ENCODE data around the gene ELFN1. TPM values are rescaled to one million over a fixed set of nuclear protein-coding genes. Genes with fewer than 3 reads are reported as not detected.

The ELFN1 gene
- total RNA-seq, 1 donor from 2014 or later = 2.2 TPM

DNA sequence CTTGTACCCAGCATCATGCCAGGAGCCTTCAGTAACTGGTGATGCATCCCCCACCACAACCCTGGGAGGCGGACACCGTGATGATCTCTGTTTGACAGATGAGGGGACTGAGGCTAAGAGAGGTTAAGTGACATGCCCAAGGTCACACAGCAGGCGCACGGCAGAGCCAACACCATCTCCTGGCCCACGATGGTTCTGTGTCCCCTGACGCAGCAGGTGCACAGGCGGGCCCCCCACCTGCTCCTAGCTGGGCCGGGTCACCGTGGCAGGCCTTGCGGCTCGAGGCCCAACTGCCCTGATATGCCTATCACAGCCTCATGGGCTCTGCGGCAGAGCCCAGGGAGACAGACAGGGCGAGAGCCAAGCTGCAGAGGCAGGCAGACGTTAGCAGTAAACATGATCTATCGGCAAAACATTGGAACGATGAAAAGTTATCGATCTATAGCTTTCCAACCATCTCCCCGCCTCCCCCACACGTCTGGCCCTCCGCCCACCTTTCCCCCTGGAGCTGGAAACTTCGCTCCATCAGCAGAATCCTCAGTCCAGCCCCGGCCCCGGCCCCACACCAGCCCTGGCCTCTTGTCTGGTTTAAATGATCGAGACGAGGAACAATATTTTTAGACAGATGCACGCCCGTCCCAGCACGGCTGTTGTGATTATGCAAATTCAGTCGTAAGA lies 65.9 kb downstream of the ELFN1 start:
- intact Hi-C loops (cut with DNase I) = no loop called here
- Histone ChIP-seq H3K4me1 (no peaks in the 10 kb centered on the region), H3K36me3 (no peaks in the 10 kb centered on the region), H3K4me3 (no peak overlapping the region), H3K27me3 (no peaks in the 10 kb centered on the region), H3K9me3 (no peaks in the 10 kb centered on the region), H3K27ac (no peak overlapping the region)
- DNase-seq (ENCODE audit: extremely low spot score in 2 of 2) = no peak
- no peak for TF ChIP-seq POLR2AphosphoS5 (IDR thresholded peaks at IDR 0.05; ENCODE audit: insufficient read depth in 1 of 2, low read depth in 1 of 2)
- TF ChIP-seq, protein P1, sequence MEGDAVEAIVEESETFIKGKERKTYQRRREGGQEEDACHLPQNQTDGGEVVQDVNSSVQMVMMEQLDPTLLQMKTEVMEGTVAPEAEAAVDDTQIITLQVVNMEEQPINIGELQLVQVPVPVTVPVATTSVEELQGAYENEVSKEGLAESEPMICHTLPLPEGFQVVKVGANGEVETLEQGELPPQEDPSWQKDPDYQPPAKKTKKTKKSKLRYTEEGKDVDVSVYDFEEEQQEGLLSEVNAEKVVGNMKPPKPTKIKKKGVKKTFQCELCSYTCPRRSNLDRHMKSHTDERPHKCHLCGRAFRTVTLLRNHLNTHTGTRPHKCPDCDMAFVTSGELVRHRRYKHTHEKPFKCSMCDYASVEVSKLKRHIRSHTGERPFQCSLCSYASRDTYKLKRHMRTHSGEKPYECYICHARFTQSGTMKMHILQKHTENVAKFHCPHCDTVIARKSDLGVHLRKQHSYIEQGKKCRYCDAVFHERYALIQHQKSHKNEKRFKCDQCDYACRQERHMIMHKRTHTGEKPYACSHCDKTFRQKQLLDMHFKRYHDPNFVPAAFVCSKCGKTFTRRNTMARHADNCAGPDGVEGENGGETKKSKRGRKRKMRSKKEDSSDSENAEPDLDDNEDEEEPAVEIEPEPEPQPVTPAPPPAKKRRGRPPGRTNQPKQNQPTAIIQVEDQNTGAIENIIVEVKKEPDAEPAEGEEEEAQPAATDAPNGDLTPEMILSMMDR (IDR thresholded peaks at IDR 0.05) = no peak

- H3K4me1 ChIP-seq = no peaks in the 10 kb centered on the region
- DNase-seq (ENCODE audit: extremely low spot score in 2 of 2) = no peak
- no peak overlapping the region for H3K27ac ChIP-seq
- intact Hi-C loops (cut with DNase I) = no loop called here
- H3K36me3 ChIP-seq = no peaks in the 10 kb centered on the region
- no peak for TF ChIP-seq POLR2A (IDR thresholded peaks at IDR 0.05)
- TF ChIP-seq, protein P1 (IDR thresholded peaks at IDR 0.05) = no peak
- no peak for TF ChIP-seq POLR2AphosphoS5 (IDR thresholded peaks at IDR 0.05; ENCODE audit: insufficient read depth in 1 of 2, low read depth in 1 of 2)
- H3K9me3 ChIP-seq = no peaks in the 10 kb centered on the region
- no peaks in the 10 kb centered on the region for H3K27me3 ChIP-seq
- no peak overlapping the region for H3K4me3 ChIP-seq
Observed at GRCh38 chr7:1736484-1736817, 66.4 kb downstream of the ELFN1 start.

- Histone ChIP-seq H3K4me1 (peaks cover 3% of the 10 kb centered on the region), H3K36me3 (no peaks in the 10 kb centered on the region), H3K27me3 (no peaks in the 10 kb centered on the region), H3K27ac (no peak overlapping the region), H3K4me3 (no peak overlapping the region), H3K9me3 (no peaks in the 10 kb centered on the region)
- no peak for DNase-seq (ENCODE audit: extremely low spot score in 2 of 2)
- intact Hi-C loops (cut with DNase I) = no loop called here
- TF ChIP-seq POLR2A (IDR thresholded peaks at IDR 0.05) = no peak
- TF ChIP-seq POLR2AphosphoS5 (IDR thresholded peaks at IDR 0.05; ENCODE audit: insufficient read depth in 1 of 2, low read depth in 1 of 2) = no peak
- TF ChIP-seq, protein P1 (IDR thresholded peaks at IDR 0.05) = no peak
Observed at GRCh38 chr7:1736830-1737229, 66.8 kb downstream of the ELFN1 start.

- Histone ChIP-seq H3K27me3 (no peaks in the 10 kb centered on the region), H3K9me3 (no peaks in the 10 kb centered on the region), H3K36me3 (no peaks in the 10 kb centered on the region), H3K27ac (no peak overlapping the region), H3K4me1 (peaks cover 10% of the 10 kb centered on the region), H3K4me3 (no peak overlapping the region)
- DNase-seq (ENCODE audit: extremely low spot score in 2 of 2) = no peak
- intact Hi-C loops (cut with DNase I) = no loop called here
- TF ChIP-seq, protein P1 (IDR thresholded peaks at IDR 0.05) = no peak
- no peak for TF ChIP-seq POLR2A (IDR thresholded peaks at IDR 0.05)
- no peak for TF ChIP-seq POLR2AphosphoS5 (IDR thresholded peaks at IDR 0.05; ENCODE audit: insufficient read depth in 1 of 2, low read depth in 1 of 2)
Observed at GRCh38 chr7:1737523-1737922, 67.4 kb downstream of the ELFN1 start.

- H3K27me3 ChIP-seq = no peaks in the 10 kb centered on the region
- no peaks in the 10 kb centered on the region for H3K36me3 ChIP-seq
- no peaks in the 10 kb centered on the region for H3K9me3 ChIP-seq
- H3K4me1 ChIP-seq = peaks cover 14% of the 10 kb centered on the region
- DNase-seq (ENCODE audit: extremely low spot score in 2 of 2) = no peak
- intact Hi-C loops (cut with DNase I) = no loop called here
- TF ChIP-seq POLR2A (IDR thresholded peaks at IDR 0.05) (no peak), POLR2AphosphoS5 (IDR thresholded peaks at IDR 0.05; ENCODE audit: insufficient read depth in 1 of 2, low read depth in 1 of 2) (no peak)
- TF ChIP-seq, protein P1 (IDR thresholded peaks at IDR 0.05) = no peak
- H3K27ac ChIP-seq = no peak overlapping the region
- H3K4me3 ChIP-seq = no peak overlapping the region
Observed at GRCh38 chr7:1737956-1738355, 67.9 kb downstream of the ELFN1 start.
